Brain microvascular endothelial cell (primary cell): Measurements from ENCODE around the gene COTL1.

Experiments used
- DNase-seq: peaks from one replicate; pipeline ENCODE4 v3.0.0-alpha.2; 2020
- H3K27ac ChIP-seq: fragments of 250-450 bp; sonication (Bioruptor Pico); 2 replicates; pipeline ENCODE4 v1.5.1; 2020; ENCODE audit warnings: mild to moderate bottlenecking, moderate library complexity
- H3K27me3 ChIP-seq: fragments of 250-450 bp; sonication (Bioruptor Pico); replicated peaks from 2 replicates; pipeline ENCODE4 v1.5.1; 2020; ENCODE audit warnings: mild to moderate bottlenecking
- H3K36me3 ChIP-seq: fragments of 250-450 bp; sonication (Bioruptor Pico); replicated peaks from 2 replicates; pipeline ENCODE4 v1.5.1; 2020; ENCODE audit warnings: mild to moderate bottlenecking
- H3K4me3 ChIP-seq: 2 replicates; pipeline ENCODE4 v1.5.1; 2011; ENCODE audit warnings: low read depth, mild to moderate bottlenecking, control low read depth, low read length, moderate library complexity
- in situ Hi-C: cut with HindIII; loops from 2 replicates; pipeline ENCODE4 v1.10.0; 2017; ENCODE audit warnings: low sequenced_read_pairs, low pct_ligation_motif_present
- TF ChIP-seq, protein P1 (sequence below): IDR thresholded peaks from 2 replicates; pipeline ENCODE4 v1.5.1; 2011; ENCODE audit warnings: low read depth, mild to moderate bottlenecking, moderate library complexity, low read length, control low read depth, inconsistent platforms; ENCODE audit errors: missing control alignments

Gene COTL1

DNA sequence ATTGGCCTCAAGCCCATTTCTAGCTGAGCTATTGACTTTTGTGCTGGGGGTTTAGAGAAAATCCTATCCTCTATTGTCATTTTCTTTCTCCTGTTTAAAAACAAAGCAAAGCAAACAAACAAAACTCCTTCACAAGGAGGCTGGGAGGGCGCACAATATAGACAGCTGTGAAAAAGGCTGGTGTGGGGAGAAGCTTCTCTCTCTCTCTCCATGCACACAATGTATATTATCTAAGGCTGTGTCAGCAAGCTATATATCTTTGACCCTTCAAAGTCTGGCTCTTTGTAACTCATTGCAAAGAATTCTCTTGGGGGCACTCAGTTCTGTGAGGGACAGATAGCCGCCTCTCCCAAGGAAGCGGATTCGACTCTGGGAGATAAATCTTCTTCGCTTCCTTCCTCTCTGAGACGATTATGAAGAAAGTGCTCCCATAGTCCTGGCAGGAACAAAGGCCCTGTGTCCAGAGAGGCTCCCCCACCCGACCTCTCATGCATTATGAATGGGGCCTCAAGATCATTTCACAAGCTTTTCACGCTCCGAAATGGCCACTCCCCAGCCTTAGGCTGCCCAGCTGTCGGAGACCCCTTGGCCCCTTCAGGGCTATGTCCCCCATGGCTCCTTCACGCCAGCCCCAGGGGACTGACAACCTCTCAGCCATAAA lies 80.3 kb downstream of the COTL1 start:
- Histone ChIP-seq H3K36me3 (no peaks in the 10 kb centered on the region), H3K4me3 (no peak overlapping the region), H3K27me3 (no peaks in the 10 kb centered on the region), H3K27ac (peak overlapping the region; percentile 3)
- DNase-seq, result no peak
- in situ Hi-C loops, result no loop called here
- TF ChIP-seq, protein P1, sequence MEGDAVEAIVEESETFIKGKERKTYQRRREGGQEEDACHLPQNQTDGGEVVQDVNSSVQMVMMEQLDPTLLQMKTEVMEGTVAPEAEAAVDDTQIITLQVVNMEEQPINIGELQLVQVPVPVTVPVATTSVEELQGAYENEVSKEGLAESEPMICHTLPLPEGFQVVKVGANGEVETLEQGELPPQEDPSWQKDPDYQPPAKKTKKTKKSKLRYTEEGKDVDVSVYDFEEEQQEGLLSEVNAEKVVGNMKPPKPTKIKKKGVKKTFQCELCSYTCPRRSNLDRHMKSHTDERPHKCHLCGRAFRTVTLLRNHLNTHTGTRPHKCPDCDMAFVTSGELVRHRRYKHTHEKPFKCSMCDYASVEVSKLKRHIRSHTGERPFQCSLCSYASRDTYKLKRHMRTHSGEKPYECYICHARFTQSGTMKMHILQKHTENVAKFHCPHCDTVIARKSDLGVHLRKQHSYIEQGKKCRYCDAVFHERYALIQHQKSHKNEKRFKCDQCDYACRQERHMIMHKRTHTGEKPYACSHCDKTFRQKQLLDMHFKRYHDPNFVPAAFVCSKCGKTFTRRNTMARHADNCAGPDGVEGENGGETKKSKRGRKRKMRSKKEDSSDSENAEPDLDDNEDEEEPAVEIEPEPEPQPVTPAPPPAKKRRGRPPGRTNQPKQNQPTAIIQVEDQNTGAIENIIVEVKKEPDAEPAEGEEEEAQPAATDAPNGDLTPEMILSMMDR, result no peak

DNA sequence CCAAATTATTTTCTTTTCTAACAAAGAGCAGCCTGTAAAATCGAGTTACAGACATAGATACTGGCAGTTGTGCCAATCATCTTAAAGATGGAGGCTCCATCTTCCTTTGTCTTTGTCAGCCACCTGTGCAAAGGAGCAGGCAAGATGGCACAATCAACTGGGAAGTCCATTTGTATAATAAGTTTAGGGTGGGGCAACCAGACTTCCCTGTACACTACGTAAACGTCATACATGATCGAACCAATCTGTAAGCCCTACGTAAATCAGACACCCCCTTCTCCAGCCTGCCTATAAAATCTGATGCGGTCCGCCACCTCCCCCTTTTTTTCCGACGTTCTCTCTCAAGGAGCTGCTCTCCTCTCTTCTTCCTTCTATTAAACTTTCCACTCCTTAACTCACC lies 82.0 kb downstream of the COTL1 start:
- DNase-seq, result no peak
- Histone ChIP-seq H3K36me3 (no peaks in the 10 kb centered on the region), H3K27me3 (no peaks in the 10 kb centered on the region), H3K4me3 (no peak overlapping the region), H3K27ac (no peak overlapping the region)
- TF ChIP-seq, protein P1, result no peak
- in situ Hi-C loops, result no loop called here

DNA sequence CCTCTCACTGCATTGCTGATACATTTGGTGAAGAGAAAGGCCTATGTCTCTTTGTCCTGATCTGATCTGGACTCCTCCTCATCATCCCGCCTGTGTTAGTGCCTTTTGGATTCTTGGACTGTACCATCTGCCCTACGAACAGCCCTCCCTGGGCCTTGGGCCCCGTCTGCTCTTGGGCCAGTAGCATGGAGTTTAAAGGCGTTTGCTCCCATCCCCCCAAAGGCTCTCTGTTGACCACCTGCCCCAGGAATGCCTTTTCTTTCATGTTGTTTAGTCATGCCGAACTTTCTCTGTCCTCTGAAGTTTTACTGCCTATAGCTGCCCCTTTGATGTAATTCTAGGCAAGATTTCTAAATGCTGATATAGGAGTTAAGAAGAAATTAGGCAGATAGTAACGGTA lies 82.5 kb downstream of the COTL1 start:
- TF ChIP-seq, protein P1, result no peak

DNA sequence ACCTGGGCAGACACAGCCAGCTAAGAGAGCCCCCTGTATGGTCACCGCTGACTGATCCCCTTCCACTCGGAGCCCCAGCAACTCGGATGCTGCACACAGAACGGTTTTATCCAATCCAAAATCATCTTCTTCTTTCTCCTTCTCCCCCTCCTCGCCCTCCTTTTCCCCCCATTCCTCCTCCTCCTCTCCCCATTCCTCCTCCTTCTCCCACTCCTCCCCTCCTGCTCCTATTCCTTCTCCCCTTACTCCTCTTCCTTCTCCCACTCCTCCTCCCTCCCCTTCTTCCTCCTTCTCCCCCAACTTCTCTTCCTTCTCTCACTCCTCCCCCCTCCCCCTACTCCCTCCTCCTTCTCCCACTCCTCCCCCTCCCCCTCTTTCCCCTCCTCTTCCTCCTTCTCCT lies 83.1 kb downstream of the COTL1 start:
- Histone ChIP-seq H3K36me3 (no peaks in the 10 kb centered on the region), H3K27ac (no peak overlapping the region), H3K27me3 (no peaks in the 10 kb centered on the region), H3K4me3 (no peak overlapping the region)
- DNase-seq, result no peak
- in situ Hi-C loops, result no loop called here
- TF ChIP-seq, protein P1, result no peak

More for the DNA sequence above, 82.5 kb downstream of the COTL1 start:
- H3K27me3 ChIP-seq, result no peaks in the 10 kb centered on the region
- no peak overlapping the region for H3K27ac ChIP-seq
- no peak for DNase-seq
- no peak overlapping the region for H3K4me3 ChIP-seq
- no peaks in the 10 kb centered on the region for H3K36me3 ChIP-seq
- in situ Hi-C loops, result no loop called here

DNA sequence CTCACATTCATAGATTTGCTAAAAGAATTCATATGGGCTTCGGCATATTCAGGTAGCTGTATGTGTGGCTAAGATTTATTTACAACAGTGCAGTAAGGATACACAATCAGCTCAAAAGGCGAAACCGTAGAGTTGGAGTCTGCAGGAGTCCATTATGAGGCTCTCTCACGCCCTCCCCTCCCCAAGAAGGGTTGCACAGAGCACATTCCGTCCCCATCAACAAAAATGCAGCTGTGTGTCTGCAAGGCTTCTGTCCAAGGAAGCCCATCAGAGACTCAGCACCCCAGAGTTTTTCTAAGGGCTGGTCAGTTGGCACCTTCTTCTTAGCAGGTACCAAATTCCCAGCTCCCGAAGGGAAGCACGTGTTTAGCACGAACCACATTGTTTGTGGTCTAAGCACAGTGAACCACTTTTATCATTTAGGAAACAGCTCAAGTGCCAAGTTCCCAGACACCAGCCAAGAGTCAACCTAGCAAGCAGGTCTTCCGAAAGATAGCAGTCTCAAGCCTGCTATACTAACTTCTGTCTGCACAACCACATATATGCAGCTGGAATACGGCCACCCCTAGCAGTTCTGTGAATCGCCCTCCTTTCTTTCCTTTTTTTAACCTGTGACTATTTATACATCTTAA lies 84.9 kb downstream of the COTL1 start:
- no peaks in the 10 kb centered on the region for H3K27me3 ChIP-seq
- no peak overlapping the region for H3K4me3 ChIP-seq
- no peak for DNase-seq
- no peaks in the 10 kb centered on the region for H3K36me3 ChIP-seq
- in situ Hi-C loops, result no loop called here
- peak overlapping the region; percentile 68 for H3K27ac ChIP-seq
- TF ChIP-seq, protein P1, result no peak
